Stimulated activated CD4-positive, alpha-beta T cell treated with anti-CD3 and anti-CD28 coated beads, TNF-alpha, amount 100 ng/mL, for 4 hours (primary cell): ENCODE measurements around the gene COPG2.
"Not testable (repeated sequence)": the region's sequence is repeated elsewhere in the genome, so short reads cannot be mapped to it uniquely, and the experiment has no call there.

Experiments used
- DNase-seq, 3 experiments: peaks; one replicate each; pipeline ENCODE4 v3.0.0-alpha.2; 2020; ENCODE audit warnings: low read depth in 3 of 3

The COPG2 gene

DNA sequence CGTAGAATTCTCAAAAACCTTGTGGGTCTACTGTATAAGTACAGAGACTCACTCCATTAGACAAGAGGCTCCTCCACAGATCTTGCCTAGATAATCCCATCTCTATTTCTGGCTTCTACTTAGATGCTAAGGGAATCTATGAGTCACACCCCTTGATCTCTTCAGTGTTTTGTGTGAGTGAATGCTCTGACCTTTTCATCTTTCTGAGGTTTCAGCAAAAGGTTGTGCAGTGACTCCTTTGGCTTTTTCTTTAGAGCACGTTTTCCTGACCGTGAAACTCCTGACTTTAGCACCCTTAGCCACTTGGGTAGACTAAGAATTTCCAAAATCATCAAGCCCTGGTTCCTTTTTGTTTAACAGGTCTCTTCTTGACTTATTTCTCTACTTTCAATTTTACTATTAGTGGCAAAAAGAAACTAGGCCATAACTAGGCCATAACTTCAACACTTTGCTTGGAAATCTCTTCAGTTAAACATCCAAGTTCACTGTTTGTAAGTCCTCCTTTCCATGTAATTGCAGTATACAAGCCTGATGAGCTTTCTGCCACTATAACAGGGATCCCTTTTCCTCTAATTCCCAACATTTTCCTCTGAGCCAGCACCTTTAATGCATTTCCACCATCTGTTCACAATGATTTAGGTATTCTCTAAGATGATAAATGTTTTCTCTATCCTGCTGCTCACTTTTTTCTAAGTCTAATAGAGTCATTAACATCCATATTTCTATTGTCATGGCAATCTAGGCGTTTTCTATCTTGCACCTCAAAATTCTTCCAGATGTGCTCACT is 19.4 kb downstream of the COPG2 start:
- no peak for DNase-seq

DNA sequence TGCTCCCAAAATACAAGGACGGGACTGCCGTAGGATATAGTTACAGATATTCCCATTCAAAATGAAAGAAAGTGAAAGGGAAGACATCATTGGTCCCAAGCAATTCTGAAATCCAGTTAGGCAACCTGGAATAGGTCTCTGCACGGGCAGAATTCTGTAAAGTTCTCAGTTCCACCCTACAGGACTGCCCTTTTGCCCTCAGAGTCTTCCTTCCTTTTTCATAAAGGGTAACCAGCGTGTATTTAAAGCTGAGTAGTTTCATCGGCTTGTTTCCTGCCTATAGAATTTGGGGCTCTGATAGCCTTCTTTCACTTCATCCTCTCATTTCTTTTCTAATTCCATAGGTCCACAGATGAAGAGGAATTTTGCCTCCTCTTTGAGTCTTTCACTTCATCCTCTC is 20.0 kb downstream of the COPG2 start:
- DNase-seq: no peak

DNA sequence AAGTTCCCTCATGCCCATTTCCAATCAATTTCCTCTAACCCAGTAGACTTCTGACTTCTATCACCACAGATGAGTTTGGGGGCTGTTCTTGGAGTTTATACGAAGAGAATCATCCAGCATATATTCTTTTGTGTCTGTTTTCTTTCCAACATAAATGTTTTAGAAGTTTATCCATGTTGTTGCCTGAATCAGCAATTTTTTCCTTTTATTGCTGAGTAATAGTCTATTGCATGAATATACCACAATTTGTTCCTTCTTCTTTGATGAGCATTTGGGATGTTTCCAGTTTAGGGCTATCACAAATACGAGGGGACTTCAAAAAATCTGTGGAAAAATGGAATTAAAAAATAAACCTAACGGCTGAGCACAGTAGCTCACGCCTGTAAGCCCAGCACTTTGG is 26.2 kb downstream of the COPG2 start:
- no peak for DNase-seq

DNA sequence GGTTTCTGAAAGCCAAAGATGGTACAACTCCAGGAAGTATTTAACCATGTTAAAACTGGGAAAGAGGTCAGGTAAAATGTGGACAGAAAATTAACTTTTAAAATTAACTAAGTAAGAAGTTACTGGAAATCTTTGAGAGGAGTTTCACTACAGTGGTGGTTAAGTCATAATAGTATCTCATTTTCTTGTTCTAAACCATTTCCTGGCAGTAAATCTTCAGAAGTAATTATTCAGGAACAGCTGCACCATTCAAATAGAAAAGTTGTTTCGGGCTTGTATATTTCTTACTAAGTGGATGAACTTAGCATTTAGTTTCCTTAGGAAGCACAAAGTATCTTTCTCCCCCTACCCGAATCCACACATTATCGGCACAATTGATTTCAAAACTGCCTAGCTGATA is 27.1 kb downstream of the COPG2 start:
- DNase-seq: no peak

DNA sequence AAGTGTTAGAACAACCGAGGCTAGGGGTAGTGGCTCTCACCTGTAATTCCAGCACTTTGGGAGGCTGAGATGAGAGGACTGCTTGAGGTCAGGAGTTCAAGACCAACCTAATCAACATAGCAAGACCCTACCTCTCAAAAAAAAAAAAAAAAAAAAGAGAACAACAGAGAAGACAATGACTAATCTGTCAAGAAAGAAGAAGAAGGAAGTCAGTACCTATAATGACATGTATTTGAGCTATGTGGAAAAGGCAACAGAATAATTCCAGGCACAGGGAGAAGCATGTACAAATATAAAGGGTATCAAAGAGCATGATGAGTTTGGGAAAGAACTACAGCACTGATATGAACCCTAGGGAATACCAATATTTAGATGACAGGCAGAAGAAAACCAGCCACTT is 27.5 kb downstream of the COPG2 start:
- no peak for DNase-seq

DNA sequence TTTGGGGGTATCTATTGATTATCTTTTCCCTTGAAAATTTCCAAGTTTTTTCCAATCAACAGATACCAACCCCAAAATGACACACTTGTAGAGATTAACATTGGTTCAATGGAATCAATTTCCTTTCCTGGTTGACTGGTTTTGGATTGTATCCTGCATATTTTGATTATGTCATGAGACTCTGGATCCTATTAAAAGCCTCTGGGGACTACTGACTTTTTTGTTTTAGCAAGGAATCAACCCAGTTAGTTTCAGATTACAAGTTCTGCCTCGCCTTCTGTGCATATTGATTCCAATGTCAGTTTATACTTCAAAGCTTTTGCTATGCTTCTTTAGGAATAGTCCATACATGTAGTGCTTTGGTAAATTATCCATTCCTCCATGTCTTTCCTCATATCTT is 29.2 kb downstream of the COPG2 start:
- no peak for DNase-seq

DNA sequence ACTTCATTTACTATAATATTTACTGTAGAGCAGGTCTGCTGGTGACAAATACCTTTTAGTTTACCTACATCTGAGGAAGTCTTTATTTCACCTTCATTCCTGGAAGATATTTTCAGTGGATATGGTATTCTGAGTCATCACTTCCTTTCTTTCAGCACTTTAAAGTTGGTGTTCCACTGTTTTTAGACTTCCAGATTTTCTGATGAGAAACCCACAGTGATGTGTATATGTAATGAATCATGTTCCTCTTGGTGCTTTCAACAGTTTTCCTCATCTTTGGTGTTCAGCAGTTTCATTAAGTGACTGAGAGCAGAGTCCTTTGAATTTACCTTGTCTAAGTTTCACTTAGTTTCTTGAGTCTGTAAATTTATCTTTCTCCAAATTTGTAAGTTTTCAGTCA is 36.4 kb downstream of the COPG2 start:
- DNase-seq: no peak

DNA sequence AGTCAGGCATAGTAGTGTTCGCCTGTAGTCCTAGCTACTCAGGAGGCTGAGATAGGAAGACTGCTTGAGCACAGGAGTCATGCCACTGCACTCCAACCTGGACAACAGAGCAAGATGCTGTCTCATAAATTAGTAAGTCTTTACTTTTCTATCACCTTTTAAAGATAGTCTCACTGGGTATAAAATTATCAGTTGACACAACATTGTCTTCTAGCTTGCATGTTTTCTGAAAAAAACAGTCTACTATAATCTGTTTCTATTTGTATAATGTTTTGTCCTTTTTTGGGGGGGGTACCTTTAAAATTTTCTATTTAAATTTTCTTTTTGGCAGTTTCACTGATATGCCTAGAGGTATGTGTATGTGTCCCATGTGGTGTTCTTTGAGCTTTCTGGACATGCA is 39.6 kb downstream of the COPG2 start:
- DNase-seq: no peak

DNA sequence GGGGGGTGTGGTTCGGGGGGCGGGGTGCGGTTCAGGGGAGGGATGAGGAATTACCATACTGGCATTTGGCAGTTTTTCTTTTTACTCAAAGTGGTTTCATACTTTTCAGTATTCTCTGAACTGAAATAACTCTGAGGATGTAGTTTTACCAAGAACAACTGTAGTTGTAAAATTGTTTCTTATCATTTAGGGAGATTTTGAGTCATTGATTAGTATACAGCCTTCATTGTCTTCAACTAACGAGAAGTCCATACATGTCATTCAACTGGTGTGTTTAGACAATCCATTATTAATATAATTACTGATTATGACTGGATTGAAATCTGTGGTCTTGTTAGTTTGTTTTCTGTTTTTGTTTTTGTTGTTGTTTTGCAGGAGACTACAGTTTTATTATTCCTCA is 40.8 kb downstream of the COPG2 start:
- no peak for DNase-seq

DNA sequence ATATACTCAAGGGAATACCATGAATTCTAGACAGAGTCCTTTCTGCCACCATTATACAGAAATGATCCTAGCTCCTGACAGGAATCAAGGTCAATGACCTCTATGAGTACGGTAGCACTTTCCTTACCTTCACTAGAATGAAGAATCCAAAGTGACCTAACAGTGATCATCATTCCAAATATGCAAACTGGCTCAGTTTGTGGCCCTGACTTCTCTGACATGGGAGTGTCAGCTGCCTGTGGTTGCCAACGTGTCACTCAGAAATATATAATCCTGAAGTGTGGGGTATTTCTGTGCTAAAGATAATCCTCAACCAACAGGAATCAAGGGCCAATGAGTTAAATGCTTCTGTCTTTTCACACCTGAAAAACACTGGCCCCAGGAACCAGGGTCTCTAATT is 45.7 kb downstream of the COPG2 start:
- no peak for DNase-seq

DNA sequence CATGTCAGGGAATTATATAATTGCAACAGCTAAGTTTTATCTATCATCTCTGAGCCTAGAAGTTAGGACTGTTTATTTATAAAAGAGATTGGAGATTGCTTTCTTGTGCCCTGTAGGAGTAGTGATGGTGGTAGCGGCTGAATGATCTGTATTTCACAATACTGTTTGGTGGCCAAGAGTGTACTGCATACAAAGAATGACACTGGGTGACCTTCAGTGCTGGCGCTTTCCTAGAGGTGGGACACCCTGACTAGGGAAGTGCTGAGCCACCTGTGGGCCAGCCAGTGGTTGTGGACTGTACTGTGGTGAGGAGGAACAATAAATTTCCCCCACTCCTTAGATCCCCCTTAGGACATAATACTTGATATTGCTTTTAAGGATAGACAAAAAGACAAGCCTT is 53.0 kb downstream of the COPG2 start:
- DNase-seq: no peak

DNA sequence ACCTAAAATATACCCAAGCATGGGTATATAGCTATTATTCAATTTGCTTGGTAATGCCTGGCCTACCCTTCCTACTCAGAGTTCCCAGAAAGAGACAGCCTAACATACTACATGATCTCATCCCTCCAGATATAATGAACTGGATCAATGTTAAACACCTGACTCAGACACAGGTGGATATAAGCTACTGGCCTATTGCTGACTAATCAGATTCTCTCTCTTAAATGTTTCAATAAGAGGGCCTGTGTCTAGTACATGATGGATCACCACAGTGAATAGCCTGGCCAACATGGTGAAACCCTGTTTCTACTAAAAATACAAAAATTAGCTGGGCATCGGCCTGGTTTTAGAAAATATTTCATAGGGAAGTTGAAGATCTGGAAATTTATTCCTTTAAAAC is 54.1 kb downstream of the COPG2 start:
- DNase-seq: no peak

DNA sequence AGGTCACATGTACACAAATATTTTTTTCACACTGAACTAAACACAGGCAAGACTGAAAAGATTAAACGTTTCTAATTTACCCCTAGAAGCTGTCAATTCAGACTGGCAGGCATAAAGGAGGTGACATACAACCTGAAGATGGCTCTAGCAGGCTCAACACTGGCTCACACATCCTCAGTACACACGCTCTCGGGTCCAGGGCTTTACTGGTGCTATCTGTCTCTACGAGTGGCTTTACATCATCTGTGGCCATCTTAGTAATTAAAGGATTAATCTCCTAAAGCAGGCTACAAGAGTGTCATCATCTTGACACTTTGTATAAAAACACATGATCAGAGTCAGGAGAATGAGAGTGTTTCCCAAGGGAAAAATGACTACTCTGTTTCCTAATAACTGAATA is 57.3 kb downstream of the COPG2 start:
- DNase-seq: no peak

DNA sequence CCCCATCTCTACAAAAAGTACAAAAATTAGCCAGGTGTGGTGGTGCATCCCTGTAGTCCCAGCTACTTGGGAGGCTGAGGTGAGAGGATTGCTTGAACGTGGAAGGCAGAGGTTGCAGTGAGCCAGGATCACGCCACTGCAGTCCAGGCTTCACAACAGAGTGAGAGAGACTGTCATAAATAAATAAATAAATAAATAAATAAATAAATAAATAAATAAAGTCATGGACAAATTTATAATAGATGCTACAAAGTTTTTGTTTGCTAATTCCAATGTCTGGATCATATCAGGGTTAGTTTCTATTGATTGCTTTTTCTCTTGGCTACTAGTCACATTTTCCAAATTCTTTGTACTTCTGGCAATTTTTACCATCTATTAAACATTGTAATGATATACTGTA is 61.5 kb downstream of the COPG2 start:
- not testable (repeated sequence) for DNase-seq

DNA sequence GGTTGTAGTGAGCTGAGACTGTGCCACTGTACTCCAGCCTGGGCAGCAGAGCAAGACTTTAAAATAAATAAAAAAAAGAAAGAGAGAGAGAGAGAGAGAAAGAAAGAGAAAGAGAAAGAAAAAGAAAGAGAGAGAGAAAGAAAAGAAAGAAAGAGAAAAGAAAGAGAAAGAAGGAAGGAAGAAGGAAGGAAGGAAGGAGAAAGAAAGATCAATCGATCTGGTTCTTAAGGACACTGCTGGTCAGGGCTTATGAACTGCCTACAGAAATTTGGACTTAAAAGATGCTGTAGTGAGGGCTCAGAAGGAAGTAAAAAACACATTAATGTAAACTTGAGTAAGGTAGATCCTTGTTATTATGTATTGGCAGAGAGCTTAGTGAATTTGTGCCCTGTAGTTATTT is 62.4 kb downstream of the COPG2 start:
- DNase-seq: no peak

DNA sequence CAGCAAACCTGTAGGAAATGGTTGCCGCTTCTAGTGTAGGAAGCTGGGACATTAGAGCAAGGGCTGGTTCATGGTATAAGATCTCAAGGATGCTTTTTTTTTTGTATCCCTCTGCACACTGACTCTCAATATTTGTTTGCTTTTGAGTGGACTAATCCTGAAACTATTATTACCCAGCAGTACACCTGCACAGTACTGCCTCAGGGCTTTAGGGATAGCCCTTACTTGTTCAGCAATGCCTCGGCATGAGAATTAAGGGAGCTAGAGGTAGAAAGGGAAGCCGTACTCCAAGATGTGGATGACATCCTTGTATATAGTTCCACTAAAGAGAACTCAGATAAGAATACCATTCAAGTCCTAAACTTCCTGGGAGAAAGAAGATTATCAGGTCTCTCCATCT is 70.5 kb downstream of the COPG2 start:
- DNase-seq: no peak

DNA sequence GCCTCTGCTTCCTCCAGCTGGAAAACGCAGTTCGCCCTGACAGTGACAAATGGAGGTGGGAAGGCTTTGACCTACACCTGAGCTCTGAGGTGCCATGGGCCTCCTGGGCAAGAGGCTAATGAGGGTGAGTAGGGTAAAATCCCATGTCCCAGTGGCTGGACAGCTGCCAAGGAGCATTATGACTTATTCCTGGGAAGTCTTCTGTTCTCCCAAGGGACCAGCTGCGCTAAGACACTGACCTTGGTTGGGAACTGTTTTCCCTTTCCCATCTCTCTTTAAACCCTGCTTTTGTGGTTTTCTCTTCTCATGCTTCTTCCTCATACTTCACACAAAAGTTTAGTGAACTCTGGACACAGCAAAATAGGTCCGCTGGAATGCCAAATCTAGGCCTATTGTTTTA is 72.6 kb downstream of the COPG2 start:
- DNase-seq: no peak

DNA sequence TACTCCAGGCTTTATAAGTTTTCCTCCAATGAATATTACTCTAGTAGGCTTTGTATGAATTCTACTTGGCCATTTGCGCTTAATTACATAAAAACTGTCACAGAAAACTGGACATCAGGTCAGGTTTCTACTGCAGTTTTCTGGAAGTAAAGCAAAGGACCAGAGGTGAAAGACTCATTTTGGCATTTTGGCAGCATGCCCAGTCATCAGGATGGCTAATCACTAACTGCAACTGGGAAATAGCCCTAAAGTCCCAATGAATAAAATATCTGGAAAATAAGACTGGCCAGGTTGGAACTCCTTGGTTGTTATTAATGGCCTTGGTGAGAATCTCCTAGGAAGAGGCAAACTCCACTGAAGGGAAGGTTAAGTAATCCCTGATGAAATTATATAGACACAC is 75.5 kb downstream of the COPG2 start:
- DNase-seq: no peak

DNA sequence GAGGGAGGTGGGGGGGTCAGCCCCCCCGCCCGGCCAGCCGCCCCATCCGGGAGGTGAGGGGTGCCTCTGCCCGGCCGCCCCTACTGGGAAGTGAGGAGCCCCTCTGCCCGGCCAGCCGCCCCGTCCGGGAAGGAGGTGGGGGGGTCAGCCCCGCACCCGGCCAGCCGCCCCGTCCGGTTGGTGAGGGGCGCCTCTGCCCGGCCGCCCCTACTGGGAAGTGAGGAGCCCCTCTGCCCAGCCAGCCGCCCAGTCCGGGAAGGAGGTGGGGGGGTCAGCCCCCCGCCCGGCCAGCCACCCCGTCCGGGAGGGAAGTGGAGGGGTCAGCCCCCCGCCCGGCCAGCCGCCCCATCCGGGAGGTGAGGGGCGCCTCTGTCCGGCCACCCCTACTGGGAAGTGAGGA is 77.1 kb downstream of the COPG2 start:
- DNase-seq: not testable (repeated sequence)

DNA sequence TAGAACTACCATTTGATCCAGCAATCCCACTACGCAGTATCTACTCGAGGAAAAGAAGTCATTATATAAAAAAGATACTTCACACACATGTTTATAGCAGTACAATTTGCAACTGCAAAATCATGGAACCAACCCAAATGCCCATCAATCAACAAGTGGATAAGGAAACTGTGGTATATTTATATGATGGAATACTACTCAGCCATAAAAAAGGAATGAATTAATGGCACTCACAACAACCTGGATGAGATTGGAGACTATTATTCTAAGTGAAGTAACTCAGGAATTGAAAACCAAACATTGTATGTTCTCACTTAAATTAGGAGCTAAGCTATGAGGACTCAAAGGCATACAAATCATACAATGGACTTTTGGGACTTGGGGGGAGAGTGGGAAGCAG is 82.6 kb downstream of the COPG2 start:
- DNase-seq: not testable (repeated sequence)

DNA sequence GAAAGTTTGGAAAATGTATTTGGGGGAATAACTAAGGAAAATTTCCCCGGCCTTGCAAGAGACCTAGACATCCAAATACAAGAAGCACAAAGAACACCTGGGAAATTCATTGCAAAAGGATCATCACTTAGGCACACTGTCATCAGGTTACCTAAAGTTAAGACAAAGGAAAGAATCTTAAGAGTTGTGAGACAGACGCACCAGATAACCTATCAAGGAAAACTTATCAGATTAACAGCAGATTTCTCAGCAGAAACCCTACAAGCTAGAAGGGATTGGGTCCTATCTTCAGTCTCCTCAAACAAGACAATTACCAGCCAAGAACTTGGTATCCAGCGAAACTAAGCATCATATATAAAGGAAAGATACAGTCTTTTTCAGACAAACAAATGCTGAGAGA is 93.4 kb downstream of the COPG2 start:
- DNase-seq: not testable (repeated sequence)

DNA sequence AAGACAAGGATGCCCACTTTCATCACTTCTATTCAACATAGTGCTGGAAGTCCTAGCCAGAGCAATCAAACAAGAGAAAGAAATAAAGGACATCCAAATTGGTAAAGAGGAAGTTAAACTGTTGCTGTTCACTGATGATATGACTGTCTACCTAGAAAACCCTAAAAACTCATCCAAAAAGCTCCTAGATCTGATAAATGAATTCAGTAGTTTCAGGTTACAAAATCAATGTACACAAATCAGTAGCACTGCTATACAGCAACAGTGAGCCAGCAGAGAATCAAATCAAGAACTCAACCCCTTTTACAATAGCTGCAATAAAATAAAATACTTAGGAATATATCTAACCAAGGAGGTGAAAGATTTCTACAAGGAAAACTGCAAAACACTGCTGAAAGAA is 98.4 kb downstream of the COPG2 start:
- not testable (repeated sequence) for DNase-seq

DNA sequence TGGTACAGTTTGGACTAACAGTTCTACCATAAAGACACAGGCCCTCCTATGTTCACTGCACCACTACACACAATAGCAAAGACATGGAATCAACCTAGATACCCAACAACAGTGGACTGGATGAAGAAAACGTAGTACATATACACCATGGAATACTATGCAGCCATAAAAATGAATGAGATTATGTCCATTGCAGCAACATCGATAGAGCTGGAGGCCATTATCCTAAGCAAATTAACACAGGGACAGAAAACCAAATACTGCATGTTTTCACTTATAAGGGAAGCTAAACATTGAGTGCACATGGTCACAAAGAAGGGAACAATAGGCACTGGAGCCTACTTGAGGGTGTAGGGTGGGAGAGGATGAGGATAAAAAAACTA is 101.7 kb downstream of the COPG2 start:
- no peak for DNase-seq

DNA sequence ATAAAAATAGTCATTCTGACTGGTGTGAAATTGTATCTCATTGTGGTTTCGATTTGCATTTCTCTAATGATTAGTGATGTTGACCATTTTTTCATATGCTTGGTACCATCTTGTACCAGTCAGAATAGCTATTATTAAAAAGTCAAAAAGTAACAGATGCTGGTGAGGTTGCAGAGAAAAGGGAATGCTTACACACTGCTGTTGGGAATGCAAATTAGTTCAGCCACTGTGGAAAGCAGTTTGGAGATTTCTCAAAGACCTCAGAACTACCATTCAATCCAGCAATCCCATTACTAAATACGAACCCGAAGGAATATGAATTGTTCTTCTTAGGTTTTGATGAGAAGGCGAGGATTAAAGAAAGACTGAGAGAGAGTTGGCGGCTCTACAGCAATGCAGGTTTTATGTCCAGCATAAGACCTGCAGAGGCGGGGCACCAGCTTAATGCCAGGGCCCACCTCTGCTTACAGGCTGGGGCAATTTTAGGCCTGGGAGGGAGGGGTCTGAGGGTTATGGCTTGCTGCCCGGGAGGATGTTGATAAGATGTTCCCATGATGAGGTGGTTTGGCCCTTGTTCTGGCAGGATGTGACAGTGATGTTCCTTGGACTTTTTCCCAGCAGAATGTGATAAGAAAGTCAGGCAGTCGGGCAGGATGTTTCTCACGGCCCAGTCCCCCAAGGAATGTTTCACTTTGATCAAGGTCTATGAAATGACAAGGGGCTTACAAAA is 102.2 kb downstream of the COPG2 start:
- no peak for DNase-seq
